K562 (cell line): Measurements from ENCODE around the gene CLVS2. TPM values are rescaled to one million over a fixed set of nuclear protein-coding genes. Genes with fewer than 3 reads are reported as not detected.

Experiments
- ATAC-seq: fragments of 200-7000 bp; cut with Tn5 transposase; 3 replicates; pipeline ENCODE4 v1.9.1; 2020; ENCODE audit warnings: moderate library complexity
- BruUV-seq: library from RNA; stranded (reverse); fragments of 400-500 nt; replicated peaks from 2 replicates; lab custom pipeline; 2021; lab: Mats Ljungman, UMichigan
- CTCF ChIA-PET: fragments of 300-600 bp; formaldehyde crosslinking; extraction: SDS; loops from one replicate; lab custom pipeline; 2021; ENCODE audit warnings: low intra/inter-chr PET ratio; lab: Yijun Ruan, JAX
- POLR2A ChIA-PET: fragments of 300-600, 350-650 bp; sonication (Branson Sonifier 250); formaldehyde crosslinking; extraction: SDS; loops from one replicate; lab custom pipeline; 2021; ENCODE audit warnings: antibody characterized with exemption, inconsistent platforms; lab: Yijun Ruan, JAX
- DNase-seq, 4 experiments: peaks; one replicate each; pipeline versions ENCODE4 v3.0.0 to v3.0.0-alpha.2; 2011 to 2018; ENCODE audit warnings: low spot score in 3 of 4, mixed read lengths in 3 of 4; ENCODE audit errors: extremely low read depth in 1 of 4
- FAIRE-seq: peaks from 2 replicates; lab custom pipeline; 2011; peaks lifted over from hg19 to GRCh38; lab: Jason Lieb, UNC
- H2AFZ ChIP-seq: 2 replicates; pipeline ENCODE4 v1.6.0; 2011; ENCODE audit warnings: low read depth, low read length, control low read depth, inconsistent platforms
- H3K27ac ChIP-seq: fragments of 200-600 bp; 3 replicates; pipeline ENCODE4 v1.8.0; 2011; ENCODE audit warnings: low read depth, mild to moderate bottlenecking, control low read depth, inconsistent platforms, low read length, moderate library complexity, mixed read lengths; ENCODE audit errors: extremely low read depth
- H3K27me3 ChIP-seq, 2 experiments: fragments of 300-600 bp in 1 of 2; 2 replicates in 1 of 2; 3 replicates in 1 of 2; pipeline versions ENCODE4 v1.6.0 to v1.8.0; 2011; ENCODE audit warnings: inconsistent platforms in 2 of 2, low read length in 2 of 2, mild to moderate bottlenecking in 1 of 2, mixed read lengths in 1 of 2, moderate library complexity in 1 of 2; ENCODE audit not compliant: control insufficient read depth in 2 of 2, insufficient read depth in 2 of 2
- H3K36me3 ChIP-seq: fragments of 300-600 bp; 3 replicates; pipeline ENCODE4 v1.8.0; 2011; ENCODE audit warnings: mild to moderate bottlenecking, low read length, inconsistent platforms; ENCODE audit not compliant: control insufficient read depth, insufficient read depth
- H3K4me1 ChIP-seq, 2 experiments: fragments of 200-600 bp in 1 of 2; replicated peaks in 1 of 2; 2 replicates in 1 of 2; 3 replicates in 1 of 2; pipeline versions ENCODE4 v1.5.1 to v1.8.0; 2011; ENCODE audit warnings: inconsistent platforms in 2 of 2, low read length in 2 of 2, mild to moderate bottlenecking in 1 of 2, mixed read lengths in 1 of 2, moderate library complexity in 1 of 2; ENCODE audit not compliant: control insufficient read depth in 2 of 2, insufficient read depth in 2 of 2
- H3K4me2 ChIP-seq: 2 replicates; pipeline ENCODE4 v1.6.1; 2011; ENCODE audit warnings: low read length, control low read depth, inconsistent platforms, mixed read lengths; ENCODE audit not compliant: insufficient read depth
- H3K4me3 ChIP-seq: fragments of 200-600 bp; sonication (generic), shearing (Covaris generic); 2 replicates; pipeline ENCODE4 v1.5.1; 2016; ENCODE audit warnings: control low read depth, inconsistent platforms
- H3K79me2 ChIP-seq: fragments of 200-600 bp; 3 replicates; pipeline ENCODE4 v1.8.0; 2011; ENCODE audit warnings: low read length, inconsistent platforms; ENCODE audit not compliant: control insufficient read depth, insufficient read depth
- H3K9ac ChIP-seq, 2 experiments: 2 replicates each; pipeline versions ENCODE4 v1.6.0 to v1.6.1; 2011; ENCODE audit warnings: low read depth in 2 of 2, low read length in 2 of 2, control low read depth in 1 of 2, inconsistent platforms in 1 of 2, mild to moderate bottlenecking in 1 of 2, mixed read lengths in 1 of 2; ENCODE audit not compliant: insufficient read depth in 1 of 2
- H3K9me1 ChIP-seq: one replicate; pipeline ENCODE4 v1.6.0; 2011; ENCODE audit warnings: inconsistent platforms, mild to moderate bottlenecking, low read length, moderate library complexity; ENCODE audit not compliant: control insufficient read depth, insufficient read depth
- H3K9me3 ChIP-seq: replicated peaks from 2 replicates; pipeline ENCODE4 v1.5.1; 2011; ENCODE audit warnings: low read depth, low read length, inconsistent platforms; ENCODE audit not compliant: control insufficient read depth, insufficient read depth
- H4K20me1 ChIP-seq: replicated peaks from 2 replicates; pipeline ENCODE4 v1.6.1; 2011; ENCODE audit warnings: low read length, inconsistent platforms, mixed read lengths; ENCODE audit not compliant: control insufficient read depth, insufficient read depth
- E2F8 ChIP-seq: fragments of 450-650 bp; IDR thresholded peaks from 2 replicates; pipeline ENCODE4 v1.7.1; 2018; ENCODE audit warnings: mild to moderate bottlenecking, low read depth; ENCODE audit not compliant: partially characterized antibody
- FOSL1 ChIP-seq: fragments of 200-800 bp; sonication (Bioruptor generic); conservative IDR thresholded peaks from 2 replicates; pipeline ENCODE4 v1.6.1; 2016; ENCODE audit warnings: missing genetic modification characterization, missing compliant biosample characterization
- GATAD2A ChIP-seq: fragments of 450-650 bp; IDR thresholded peaks from 2 replicates; pipeline ENCODE4 v1.6.1; 2017
- HBP1 ChIP-seq: fragments of 450-650 bp; formaldehyde crosslinking; IDR thresholded peaks from 2 replicates; pipeline ENCODE4 v1.4.0; 2022; ENCODE audit warnings: missing genetic modification characterization
- HDAC2 ChIP-seq: fragments of 450-650 bp; IDR thresholded peaks from 2 replicates; pipeline ENCODE4 v1.6.1; 2016; ENCODE audit warnings: mild to moderate bottlenecking
- HDGF ChIP-seq: fragments of 450-650 bp; IDR thresholded peaks from 2 replicates; pipeline ENCODE4 v1.6.1; 2016
- PHF20 ChIP-seq: fragments of 450-650 bp; IDR thresholded peaks from 2 replicates; pipeline ENCODE4 v1.6.1; 2018; ENCODE audit not compliant: partially characterized antibody
- POLR3A ChIP-seq: IDR thresholded peaks from 2 replicates; pipeline ENCODE4 v1.6.1; 2011; ENCODE audit warnings: borderline replicate concordance, mild to moderate bottlenecking, moderate library complexity; ENCODE audit not compliant: insufficient read length, insufficient read depth; ENCODE audit errors: extremely low read depth
- PTBP1 ChIP-seq: fragments of 200-400 bp; formaldehyde crosslinking; IDR thresholded peaks from 2 replicates; pipeline ENCODE4 v1.6.1; 2017; ENCODE audit warnings: low read depth, low read length
- WGBS: fragments of 100-300 bp; shearing (Covaris generic); methylation state at CpG from one replicate; pipeline ENCODE4 v1.1.6; 2016; ENCODE audit warnings: low coverage, mixed read lengths; ENCODE audit not compliant: insufficient coverage; ENCODE audit errors: missing lambda C conversion rate; 5-methylcytosine and 5-hydroxymethylcytosine counted together
- in situ Hi-C: fragments of 300-500 bp; cut with MboI; formaldehyde crosslinking; loops from 4 replicates; pipeline ENCODE4 v1.15.0; 2018; ENCODE audit warnings: inconsistent platforms, mixed read lengths
- intact Hi-C: fragments of 100-400 bp; cut with micrococcal nuclease; formaldehyde crosslinking; loops from 2 replicates; pipeline ENCODE4 v1.14.2; 2022
- polyA plus RNA-seq, 8 experiments: library from polyadenylated mRNA; depleted of rRNA in 4 of 8; stranded (reverse) in 5 of 8; unstranded in 3 of 8; fragments of >200 nt; fragmentation: Nextera tagmentation in 2 of 8; fragmentation: Illumina TruSeq in 1 of 8; extraction: Ambion mirVana in 2 of 8; extraction: Trizol in 1 of 8; gene quantifications; 2 replicates each; pipeline versions ENCODE4 v1.2.1 to v1.2.3, GENCODE V29; 2011 to 2014; ENCODE audit warnings: inconsistent platforms in 1 of 8, missing spikeins in 1 of 8
- total RNA-seq, 7 experiments: library from RNA; depleted of rRNA in 6 of 7; stranded (reverse); fragments of >200 nt in 6 of 7; fragmentation: Illumina TruSeq in 2 of 7; extraction: Trizol in 2 of 7; gene quantifications; 2 replicates each; pipeline versions ENCODE4 v1.2.1 to v1.2.3, GENCODE V29; 2011 to 2021; ENCODE audit warnings: low replicate concordance in 1 of 7

CLVS2 gene
- total and polyA plus RNA-seq, 9 of the 15 experiments (the other 6 are each of a cell fraction or from before 2014, with no cell fraction given), result 0.01 to 0.36 (median 0.03) TPM; not detected in 3

GRCh38 chr6:122984393-122984792 lies 11.6 kb upstream of the CLVS2 start:
- ChIA-PET CTCF (no interaction called here), POLR2A (no interaction called here)
- in situ Hi-C loops (no loop called here), intact Hi-C loops (no loop called here)
- no peaks in the 10 kb centered on the region for H4K20me1 ChIP-seq
- no peak overlapping the region for H2AFZ ChIP-seq
- H3K9me1 ChIP-seq, result no peaks in the 10 kb centered on the region
- DNase-seq (no peak), ATAC-seq (no peak), FAIRE-seq (no peak)
- no peaks in the 10 kb centered on the region for H3K36me3 ChIP-seq
- no peak overlapping the region for H3K9ac ChIP-seq
- no peaks in the 10 kb centered on the region for H3K9me3 ChIP-seq
- no peaks in the 10 kb centered on the region for H3K27me3 ChIP-seq
- no peak overlapping the region for H3K4me2 ChIP-seq
- no peak overlapping the region for H3K4me3 ChIP-seq
- WGBS, result 12% methylated on average over 2 of the region's 2 CpGs
- H3K27ac ChIP-seq, result no peak overlapping the region
- H3K4me1 ChIP-seq, result no peaks in the 10 kb centered on the region
- no TSS peak for BruUV-seq
- TF ChIP-seq PTBP1, result no peak
- TF ChIP-seq HBP1 (CRISPR knock-in tag), result no peak
- no peak for TF ChIP-seq HDAC2
- TF ChIP-seq E2F8, result no peak
- no peak for TF ChIP-seq PHF20
- no peak for TF ChIP-seq FOSL1
- no peak for TF ChIP-seq POLR3A
- TF ChIP-seq GATAD2A, result no peak
- no peak for TF ChIP-seq HDGF
- H3K79me2 ChIP-seq, result no peaks in the 10 kb centered on the region
